ENCODE results near the gene CEP83. TPM values are rescaled to one million over a fixed set of nuclear protein-coding genes. Genes with fewer than 3 reads are reported as not detected.
A peak's percentile ranks its signal among the peaks of the same experiment; 100 is the strongest.

Gene CEP83
- polyA plus RNA-seq, 1 donor from 2014 or later: 19.5 TPM

- H3K9me3 ChIP-seq (ENCODE audit: low read length): no peaks in the 10 kb centered on the region
- H3K9me2 ChIP-seq (ENCODE audit: insufficient read depth, low read length): no peaks in the 10 kb centered on the region
- H3K9ac ChIP-seq (ENCODE audit: low read length): no peak overlapping the region
- no peaks in the 10 kb centered on the region for H4K20me1 ChIP-seq (ENCODE audit: insufficient read depth)
- H3K4me2 ChIP-seq (ENCODE audit: low read length): no peak overlapping the region
- no peaks in the 10 kb centered on the region for H3K27me3 ChIP-seq (ENCODE audit: insufficient read depth, low read depth, low read length)
- no peak overlapping the region for H3K4me3 ChIP-seq (ENCODE audit: low read length)
- H3K79me2 ChIP-seq (replicated peaks; ENCODE audit: insufficient read depth, low read length): no peaks in the 10 kb centered on the region
- H2AFZ ChIP-seq (ENCODE audit: low read depth, low read length): no peak overlapping the region
- no peak for TF ChIP-seq EP300 (conservative IDR thresholded peaks at IDR 0.05; ENCODE audit: poor library complexity, severe bottlenecking)
- no peak for TF ChIP-seq EZH2 (IDR thresholded peaks at IDR 0.05; ENCODE audit: borderline replicate concordance, insufficient read depth, low read length, poor library complexity, severe bottlenecking)
- TF ChIP-seq MXI1 (conservative IDR thresholded peaks at IDR 0.05; ENCODE audit: poor library complexity, severe bottlenecking): no peak
- TF ChIP-seq SMC3 (conservative IDR thresholded peaks at IDR 0.05; ENCODE audit: poor library complexity): no peak
- no peak for TF ChIP-seq CTCF (IDR thresholded peaks at IDR 0.05; ENCODE audit: poor library complexity, severe bottlenecking)
- TF ChIP-seq TAF1 (IDR thresholded peaks at IDR 0.05; ENCODE audit: low read depth): no peak
- no peak for TF ChIP-seq POLR2AphosphoS5 (IDR thresholded peaks at IDR 0.05)
- TF ChIP-seq RAD21 (conservative IDR thresholded peaks at IDR 0.05): no peak
- no peak for TF ChIP-seq REST (IDR thresholded peaks at IDR 0.05; ENCODE audit: borderline replicate concordance)
- no peaks in the 10 kb centered on the region for H3F3A ChIP-seq (ENCODE audit: insufficient read depth, low read length, poor library complexity, severe bottlenecking)
- H3K36me3 ChIP-seq (ENCODE audit: insufficient read depth, low read length): peaks cover 5% of the 10 kb centered on the region
- H3K27ac ChIP-seq (ENCODE audit: low read length): peak overlapping the region; percentile 28
Measured at GRCh38 chr12:94280063-94280462, 179.6 kb downstream of the CEP83 start.

GRCh38 chr12:94277426-94278000 is 182.2 kb downstream of the CEP83 start:
- TF ChIP-seq POLR2AphosphoS5 (IDR thresholded peaks at IDR 0.05): no peak
- no peak for TF ChIP-seq EP300 (conservative IDR thresholded peaks at IDR 0.05; ENCODE audit: poor library complexity, severe bottlenecking)
- TF ChIP-seq MXI1 (conservative IDR thresholded peaks at IDR 0.05; ENCODE audit: poor library complexity, severe bottlenecking): no peak
- TF ChIP-seq EZH2 (IDR thresholded peaks at IDR 0.05; ENCODE audit: borderline replicate concordance, insufficient read depth, low read length, poor library complexity, severe bottlenecking): no peak
- TF ChIP-seq RAD21 (conservative IDR thresholded peaks at IDR 0.05): no peak
- no peak for TF ChIP-seq REST (IDR thresholded peaks at IDR 0.05; ENCODE audit: borderline replicate concordance)
- TF ChIP-seq CTCF (IDR thresholded peaks at IDR 0.05; ENCODE audit: poor library complexity, severe bottlenecking): no peak
- TF ChIP-seq TAF1 (IDR thresholded peaks at IDR 0.05; ENCODE audit: low read depth): no peak
- no peak for TF ChIP-seq SMC3 (conservative IDR thresholded peaks at IDR 0.05; ENCODE audit: poor library complexity)
- no peak overlapping the region for H2AFZ ChIP-seq (ENCODE audit: low read depth, low read length)
- peaks cover 2% of the 10 kb centered on the region for H3K36me3 ChIP-seq (ENCODE audit: insufficient read depth, low read length)
- H3K9me2 ChIP-seq (ENCODE audit: insufficient read depth, low read length): no peaks in the 10 kb centered on the region
- H3K4me3 ChIP-seq (ENCODE audit: low read length): no peak overlapping the region
- no peaks in the 10 kb centered on the region for H4K20me1 ChIP-seq (ENCODE audit: insufficient read depth)
- no peak overlapping the region for H3K4me2 ChIP-seq (ENCODE audit: low read length)
- no peak overlapping the region for H3K27ac ChIP-seq (ENCODE audit: low read length)
- no peaks in the 10 kb centered on the region for H3F3A ChIP-seq (ENCODE audit: insufficient read depth, low read length, poor library complexity, severe bottlenecking)
- no peaks in the 10 kb centered on the region for H3K79me2 ChIP-seq (replicated peaks; ENCODE audit: insufficient read depth, low read length)
- no peaks in the 10 kb centered on the region for H3K27me3 ChIP-seq (ENCODE audit: insufficient read depth, low read depth, low read length)
- no peak overlapping the region for H3K9ac ChIP-seq (ENCODE audit: low read length)
- H3K9me3 ChIP-seq (ENCODE audit: low read length): no peaks in the 10 kb centered on the region

Data from neural cell (in vitro differentiated cells).